Measurements from ENCODE around the gene SH3BP5. TPM values are rescaled to one million over a fixed set of nuclear protein-coding genes. Genes with fewer than 3 reads are reported as not detected.

Gene SH3BP5
- total and polyA plus RNA-seq, 2 donors (not counting 1 experiment from before 2014, with no cell fraction given): 76.6 to 92.3 TPM

GRCh38 chr3:15277861-15278500, 54.4 kb downstream of the SH3BP5 start:
- H3K27ac ChIP-seq (ENCODE audit: low read length in 2 of 2): peak overlapping the region in 1 of 2 donors; percentile 29
- H3K9me3 Mint-ChIP-seq (ENCODE audit: insufficient read depth): peaks cover 2% of the 10 kb centered on the region
- intact Hi-C loops (cut with micrococcal nuclease): no loop called here
- TF ChIP-seq EZH2 (IDR thresholded peaks at IDR 0.05; ENCODE audit: borderline replicate concordance, insufficient read depth, low read depth, low read length, poor library complexity, severe bottlenecking) (no peak), CTCF (IDR thresholded peaks at IDR 0.05) (no peak)
- no peak overlapping the region for H3K4me3 Mint-ChIP-seq
- peaks cover 100% of the 10 kb centered on the region for H4K20me1 ChIP-seq (ENCODE audit: control insufficient read depth, insufficient read depth, low read length, poor library complexity, severe bottlenecking)
- ChIA-PET POLR2A (interaction anchor here (0.6 kb wide), 1 partner anchor 18 kb away, joined by 3 read pairs; no protein-coding TSS in a partner anchor), CTCF (interaction anchor here (1.0 to 3.9 kb wide), 7 partner anchors 11 to 127 kb away, joined by 3 to 26 read pairs (median 4); partner anchors contain the start of gene SH3BP5)
- H3K79me2 ChIP-seq (ENCODE audit: control insufficient read depth, insufficient read depth, low read length): peaks cover 88% of the 10 kb centered on the region
- 96% methylated on average over 13 of the region's 13 CpGs for WGBS (ENCODE audit: insufficient coverage)
- no peak overlapping the region for H3K27ac Mint-ChIP-seq
- H3K4me1 Mint-ChIP-seq: peaks cover 92% of the 10 kb centered on the region
- H3K36me3 ChIP-seq (replicated peaks in 1 of 2; ENCODE audit: control extremely low read depth in 1 of 2, control insufficient read depth in 1 of 2, extremely low read depth in 1 of 2, insufficient read depth in 2 of 2, low read length in 1 of 2): peaks cover 1 to 9% of the 10 kb centered on the region in 2 experiments
- no peak for ATAC-seq (ENCODE audit: low read depth)
- no peaks in the 10 kb centered on the region for H3K27me3 ChIP-seq (replicated peaks in 1 of 4; ENCODE audit: control extremely low read depth in 1 of 4, control insufficient read depth in 3 of 4, insufficient read depth in 4 of 4, low read length in 3 of 4)
- no peak overlapping the region for H2AFZ ChIP-seq (ENCODE audit: insufficient read depth, low read depth, low read length, poor library complexity, severe bottlenecking)
- no peaks in the 10 kb centered on the region for H3K27me3 Mint-ChIP-seq
- H3K9ac ChIP-seq (ENCODE audit: low read length): no peak overlapping the region
- H3K9me3 ChIP-seq (ENCODE audit: control extremely low read depth in 1 of 3, control insufficient read depth in 2 of 3, insufficient read depth in 1 of 3, low read length in 2 of 3): peaks cover 0 to 7% (median 0%) of the 10 kb centered on the region in 3 donors
- H3K4me3 ChIP-seq (ENCODE audit: control extremely low read depth in 1 of 5, extremely low read depth in 1 of 5, insufficient read depth in 1 of 5, low read depth in 2 of 5, low read length in 4 of 5): no peak overlapping the region
- H3K4me2 ChIP-seq (replicated peaks; ENCODE audit: low read depth, low read length, poor library complexity, severe bottlenecking): no peak overlapping the region
- H3K4me1 ChIP-seq (ENCODE audit: control insufficient read depth in 2 of 2, insufficient read depth in 2 of 2, low read length in 2 of 2): peaks cover 80 to 87% of the 10 kb centered on the region in 2 donors
- no peak for DNase-seq

Data from B cell (primary cell).